SKM-1 (cell line): ENCODE measurements around the gene RCHY1.

ENCODE experiments used
- DNase-seq: peaks from one replicate; lab custom pipeline; 2025; ENCODE audit not compliant: unreplicated experiment; lab: John Stamatoyannopoulos, UW

The RCHY1 gene

GRCh38 chr4:75429208-75429607, 85.0 kb downstream of the RCHY1 start:
- no peak for DNase-seq
